Measurements from ENCODE around the gene IFNA10. TPM values are rescaled to one million over a fixed set of nuclear protein-coding genes. Genes with fewer than 3 reads are reported as not detected.
"Not testable (repeated sequence)": the region's sequence is repeated elsewhere in the genome, so short reads cannot be mapped to it uniquely, and the experiment has no call there.

Gene IFNA10
- total and polyA plus RNA-seq, 3 experiments from 2014 or later, result not detected

DNA sequence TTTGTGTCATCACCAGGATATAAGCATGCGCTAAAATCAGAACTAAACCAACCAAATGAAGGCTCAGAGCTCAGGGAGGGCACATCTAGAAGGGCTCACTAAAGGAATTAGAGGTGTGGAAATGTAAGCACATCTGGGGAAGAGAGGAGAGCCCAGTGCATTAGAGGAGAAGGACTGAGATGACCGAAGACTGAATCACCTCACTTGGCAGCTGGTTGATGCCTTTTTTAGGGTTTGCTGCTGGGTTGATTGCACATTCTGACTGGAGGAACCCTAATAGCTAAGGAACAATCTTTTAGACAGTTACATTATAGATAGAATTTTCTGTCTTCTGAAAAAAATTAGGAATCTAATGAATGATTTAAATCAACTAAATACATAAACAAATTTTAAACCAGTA is 32.3 kb downstream of the IFNA10 start:
- no peaks in the 10 kb centered on the region for H3K27me3 ChIP-seq (ENCODE audit: insufficient read depth, low read length, poor library complexity, severe bottlenecking)
- H3K9me3 ChIP-seq (ENCODE audit: low read length), result no peaks in the 10 kb centered on the region
- DNase-seq, result no peak
- ChIA-PET POLR2A (no interaction called here), CTCF (interaction anchor here (1.2 to 2.2 kb wide), 3 partner anchors 8 to 221 kb away, joined by 4 to 7 read pairs (median 7); no protein-coding TSS in a partner anchor)
- peaks cover 0 to 11% (median 0%) of the 10 kb centered on the region in 3 donors for H3K4me1 Mint-ChIP-seq
- H3K4me3 Mint-ChIP-seq, result no peak overlapping the region
- H3K27ac Mint-ChIP-seq, result no peak overlapping the region
- H3K36me3 Mint-ChIP-seq, result peaks cover 0 to 2% (median 0%) of the 10 kb centered on the region in 3 donors
- H3K4me3 ChIP-seq (ENCODE audit: low read length), result no peak overlapping the region
- peaks cover 3 to 6% of the 10 kb centered on the region in 2 donors for H3K27me3 Mint-ChIP-seq
- H3K27ac ChIP-seq (ENCODE audit: low read depth, low read length), result no peak overlapping the region
- no peaks in the 10 kb centered on the region for H3K4me1 ChIP-seq (ENCODE audit: insufficient read depth, low read length)
- H3K36me3 ChIP-seq (ENCODE audit: insufficient read depth, low read length), result no peaks in the 10 kb centered on the region
- no peaks in the 10 kb centered on the region for H3K9me3 Mint-ChIP-seq

DNA sequence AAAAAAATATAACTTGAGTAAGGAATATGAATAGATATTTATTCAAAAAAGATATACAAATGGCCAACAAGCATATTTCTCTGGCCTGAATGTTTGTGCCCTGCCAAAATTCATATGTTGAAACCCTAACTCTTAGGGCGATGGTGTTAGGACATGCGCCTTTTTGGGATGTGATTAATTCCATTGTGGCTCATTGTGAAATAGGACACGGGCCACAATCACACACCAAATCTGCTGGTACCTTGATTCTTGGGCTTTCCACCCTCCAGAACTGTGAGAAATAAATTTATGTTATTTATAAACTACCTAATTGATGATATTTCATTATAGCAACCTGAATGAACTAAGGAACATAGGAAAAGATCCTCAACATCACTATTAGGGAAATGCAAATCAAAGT is 34.8 kb downstream of the IFNA10 start:
- POLR2A ChIA-PET, result no interaction called here
- Mint-ChIP-seq H3K9me3 (no peaks in the 10 kb centered on the region), H3K36me3 (peaks cover 0 to 3% (median 3%) of the 10 kb centered on the region in 3 donors), H3K4me1 (peaks cover 0 to 11% (median 0%) of the 10 kb centered on the region in 3 donors), H3K27ac (no peak overlapping the region), H3K4me3 (no peak overlapping the region), H3K27me3 (peaks cover 1 to 6% of the 10 kb centered on the region in 2 donors)
- Histone ChIP-seq H3K9me3 (ENCODE audit: low read length) (no peaks in the 10 kb centered on the region), H3K36me3 (ENCODE audit: insufficient read depth, low read length) (no peaks in the 10 kb centered on the region), H3K4me3 (ENCODE audit: low read length) (no peak overlapping the region), H3K4me1 (ENCODE audit: insufficient read depth, low read length) (no peaks in the 10 kb centered on the region), H3K27me3 (ENCODE audit: insufficient read depth, low read length, poor library complexity, severe bottlenecking) (no peaks in the 10 kb centered on the region), H3K27ac (ENCODE audit: low read depth, low read length) (no peak overlapping the region)
- DNase-seq, result no peak
- CTCF ChIA-PET, result no interaction called here

- Histone ChIP-seq H3K27ac (ENCODE audit: low read depth, low read length) (no peak overlapping the region), H3K4me1 (ENCODE audit: insufficient read depth, low read length) (no peaks in the 10 kb centered on the region), H3K9me3 (ENCODE audit: low read length) (no peaks in the 10 kb centered on the region), H3K36me3 (ENCODE audit: insufficient read depth, low read length) (no peaks in the 10 kb centered on the region), H3K4me3 (ENCODE audit: low read length) (no peak overlapping the region), H3K27me3 (ENCODE audit: insufficient read depth, low read length, poor library complexity, severe bottlenecking) (no peaks in the 10 kb centered on the region)
- no peak overlapping the region for H3K27ac Mint-ChIP-seq
- DNase-seq, result no peak
- H3K36me3 Mint-ChIP-seq, result peaks cover 0 to 8% (median 3%) of the 10 kb centered on the region in 3 donors
- H3K9me3 Mint-ChIP-seq, result no peaks in the 10 kb centered on the region
- peaks cover 4 to 7% of the 10 kb centered on the region in 2 donors for H3K27me3 Mint-ChIP-seq
- CTCF ChIA-PET, result no interaction called here
- peaks cover 0 to 11% (median 0%) of the 10 kb centered on the region in 3 donors for H3K4me1 Mint-ChIP-seq
- POLR2A ChIA-PET, result no interaction called here
- H3K4me3 Mint-ChIP-seq, result no peak overlapping the region
These were observed 35.6 kb downstream of the IFNA10 start for GRCh38 chr9:21171351-21171750.

DNA sequence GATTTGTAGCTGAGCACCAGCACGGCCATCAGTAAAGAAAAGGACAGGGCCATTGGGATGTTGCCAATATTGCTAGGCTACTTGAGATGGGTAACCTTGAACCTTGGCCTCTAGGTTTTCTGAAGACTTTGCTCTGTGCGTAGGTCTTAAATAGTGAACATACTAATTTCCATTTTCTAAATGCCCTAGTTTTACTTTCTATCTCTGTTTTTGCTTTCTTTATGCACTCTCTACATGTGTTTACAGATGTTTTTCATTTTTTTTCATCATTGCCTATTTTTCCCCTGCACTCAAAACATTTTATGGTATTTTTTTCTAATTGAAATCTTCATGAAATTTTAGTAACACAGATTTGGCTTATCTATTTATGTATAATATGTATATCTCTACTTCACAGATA is 40.4 kb downstream of the IFNA10 start, which contains the start of gene IFNA21:
IFNA21 (minus strand) TSS at position 101 of the 400 bp plus-strand sequence; CDS start at position 53, 48 bp downstream.
- H3K36me3 Mint-ChIP-seq, result peaks cover 0 to 20% (median 9%) of the 10 kb centered on the region in 3 donors
- H3K27ac ChIP-seq (ENCODE audit: low read depth, low read length); CTCF ChIA-PET; H3K36me3 ChIP-seq (ENCODE audit: insufficient read depth, low read length); H3K27ac Mint-ChIP-seq; H3K27me3 Mint-ChIP-seq; H3K4me3 Mint-ChIP-seq; H3K9me3 ChIP-seq (ENCODE audit: low read length); H3K4me1 ChIP-seq (ENCODE audit: insufficient read depth, low read length); H3K9me3 Mint-ChIP-seq; H3K4me3 ChIP-seq (ENCODE audit: low read length); POLR2A ChIA-PET; DNase-seq; H3K27me3 ChIP-seq (ENCODE audit: insufficient read depth, low read length, poor library complexity, severe bottlenecking): not testable (repeated sequence)
- peaks cover 22 to 24% (median 23%) of the 10 kb centered on the region in 3 donors for H3K4me1 Mint-ChIP-seq

DNA sequence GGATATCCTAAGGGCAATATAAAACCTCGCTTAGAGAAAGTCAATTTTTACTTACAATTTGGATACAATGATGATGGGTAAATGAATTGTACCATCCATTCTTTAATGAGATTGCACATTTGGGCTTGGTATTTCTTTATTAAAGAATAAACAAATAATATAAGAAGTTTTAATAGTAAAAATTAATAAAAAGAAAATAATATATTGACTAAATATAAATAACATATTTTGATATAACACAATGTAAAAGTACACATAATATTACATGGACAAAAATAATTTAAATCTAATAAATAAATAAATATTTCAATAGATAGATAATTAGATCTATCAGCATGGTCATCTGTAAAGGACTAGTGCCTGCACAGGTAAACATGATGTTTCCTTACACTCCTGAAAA is 41.4 kb downstream of the IFNA10 start:
- Mint-ChIP-seq H3K27me3 (peaks cover 7 to 10% of the 10 kb centered on the region in 2 donors), H3K36me3 (peaks cover 0 to 20% (median 7%) of the 10 kb centered on the region in 3 donors), H3K27ac (no peak overlapping the region), H3K4me1 (peaks cover 33 to 35% (median 34%) of the 10 kb centered on the region in 3 donors), H3K9me3 (no peaks in the 10 kb centered on the region), H3K4me3 (no peak overlapping the region)
- no peaks in the 10 kb centered on the region for H3K36me3 ChIP-seq (ENCODE audit: insufficient read depth, low read length)
- no peak for DNase-seq
- ChIA-PET POLR2A (no interaction called here), CTCF (no interaction called here)
- no peaks in the 10 kb centered on the region for H3K9me3 ChIP-seq (ENCODE audit: low read length)
- H3K4me3 ChIP-seq (ENCODE audit: low read length), result no peak overlapping the region
- H3K4me1 ChIP-seq (ENCODE audit: insufficient read depth, low read length), result peaks cover 7% of the 10 kb centered on the region
- no peaks in the 10 kb centered on the region for H3K27me3 ChIP-seq (ENCODE audit: insufficient read depth, low read length, poor library complexity, severe bottlenecking)
- no peak overlapping the region for H3K27ac ChIP-seq (ENCODE audit: low read depth, low read length)

DNA sequence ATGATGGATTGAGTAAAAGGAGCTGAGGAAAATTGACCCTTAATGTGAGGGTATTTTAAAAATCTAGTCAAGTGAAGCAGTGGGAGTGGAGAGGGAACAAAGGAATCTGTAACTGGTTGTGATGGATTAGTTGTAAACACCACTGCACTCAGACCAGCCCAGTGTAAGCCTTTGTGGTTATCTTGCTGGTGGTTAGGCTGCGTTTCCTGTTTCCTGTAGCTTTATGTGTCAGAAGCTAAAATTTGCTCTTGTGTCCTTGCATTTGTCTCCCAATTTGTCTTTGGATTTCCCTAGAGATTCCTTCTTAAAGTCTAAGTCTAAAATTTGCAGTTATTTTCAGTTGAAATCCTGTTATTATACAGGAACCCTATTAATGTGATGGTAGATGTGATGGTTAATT is 46.8 kb downstream of the IFNA10 start:
- no peak overlapping the region for H3K27ac ChIP-seq (ENCODE audit: low read depth, low read length)
- ChIA-PET POLR2A (interaction anchor here (0.7 kb wide), 1 partner anchor 458 kb away, joined by 3 read pairs; no protein-coding TSS in a partner anchor), CTCF (interaction anchor here (0.7 to 1.6 kb wide), 4 partner anchors 23 to 538 kb away, joined by 3 to 11 read pairs (median 3); partner anchors contain the start of gene MLLT3)
- no peak overlapping the region for H3K4me3 ChIP-seq (ENCODE audit: low read length)
- Mint-ChIP-seq H3K27ac (peak overlapping the region in 4 of 8 donors; percentile 24 to 67 (median 60)), H3K36me3 (peaks cover 0 to 26% (median 6%) of the 10 kb centered on the region in 3 donors), H3K4me3 (peak overlapping the region; percentile 21 to 83 (median 73)), H3K9me3 (peaks cover 5 to 7% (median 7%) of the 10 kb centered on the region in 5 donors), H3K4me1 (peaks cover 51 to 62% (median 53%) of the 10 kb centered on the region in 3 donors), H3K27me3 (no peaks in the 10 kb centered on the region)
- H3K4me1 ChIP-seq (ENCODE audit: insufficient read depth, low read length), result peaks cover 19% of the 10 kb centered on the region
- peak in 4 of 5 donors; percentile 5 to 54 (median 33) for DNase-seq
- H3K9me3 ChIP-seq (ENCODE audit: low read length), result no peaks in the 10 kb centered on the region
- H3K27me3 ChIP-seq (ENCODE audit: insufficient read depth, low read length, poor library complexity, severe bottlenecking), result no peaks in the 10 kb centered on the region
- no peaks in the 10 kb centered on the region for H3K36me3 ChIP-seq (ENCODE audit: insufficient read depth, low read length)

Other genes starting within 250 kb of the IFNA10 start
- 1 to 10 TPM; 4.4 TPM for gene HACD4, start 175.5 kb downstream of the IFNA10 start, total RNA-seq
- gene HACD4, start 175.5 kb downstream of the IFNA10 start, polyA plus RNA-seq, result 8.3 TPM
- gene IFNB1, start 129.2 kb downstream of the IFNA10 start, total RNA-seq, result not detected
- not detected for gene IFNB1, start 129.2 kb downstream of the IFNA10 start, polyA plus RNA-seq
- not detected for gene IFNW1, start 65.3 kb downstream of the IFNA10 start, total RNA-seq
- gene IFNW1, start 65.3 kb downstream of the IFNA10 start, polyA plus RNA-seq, result 0.14 TPM
- not detected for gene IFNA21, start 40.5 kb downstream of the IFNA10 start, total RNA-seq
- not detected for gene IFNA21, start 40.5 kb downstream of the IFNA10 start, polyA plus RNA-seq
- gene IFNA4, start 19.6 kb downstream of the IFNA10 start, total RNA-seq, result not detected
- gene IFNA4, start 19.6 kb downstream of the IFNA10 start, polyA plus RNA-seq, result not detected
- gene IFNA7, start 4.9 kb downstream of the IFNA10 start, total RNA-seq, result not detected
- not detected for gene IFNA7, start 4.9 kb downstream of the IFNA10 start, polyA plus RNA-seq
- not detected for gene IFNA16, start 10.2 kb upstream of the IFNA10 start, total RNA-seq
- not detected for gene IFNA16, start 10.2 kb upstream of the IFNA10 start, polyA plus RNA-seq
- gene IFNA17, start 21.1 kb upstream of the IFNA10 start, total RNA-seq, result not detected
- gene IFNA17, start 21.1 kb upstream of the IFNA10 start, polyA plus RNA-seq, result not detected
- not detected for gene IFNA14, start 32.9 kb upstream of the IFNA10 start, total RNA-seq
- gene IFNA14, start 32.9 kb upstream of the IFNA10 start, polyA plus RNA-seq, result not detected
- gene IFNA5, start 98.2 kb upstream of the IFNA10 start, total RNA-seq, result not detected
- not detected for gene IFNA5, start 98.2 kb upstream of the IFNA10 start, polyA plus RNA-seq
- gene KLHL9, start 128.3 kb upstream of the IFNA10 start, total RNA-seq, result 10 to 100 TPM; 16.0 to 16.3 TPM
- gene KLHL9, start 128.3 kb upstream of the IFNA10 start, polyA plus RNA-seq, result 16.9 TPM
- not detected for gene IFNA6, start 143.7 kb upstream of the IFNA10 start, total RNA-seq
- gene IFNA6, start 143.7 kb upstream of the IFNA10 start, polyA plus RNA-seq, result not detected
- not detected for gene IFNA13, start 160.9 kb upstream of the IFNA10 start, total RNA-seq
- not detected for gene IFNA13, start 160.9 kb upstream of the IFNA10 start, polyA plus RNA-seq
- gene IFNA2, start 178.3 kb upstream of the IFNA10 start, total RNA-seq, result not detected
- not detected for gene IFNA2, start 178.3 kb upstream of the IFNA10 start, polyA plus RNA-seq
- not detected for gene IFNA8, start 202.0 kb upstream of the IFNA10 start, total RNA-seq
- gene IFNA8, start 202.0 kb upstream of the IFNA10 start, polyA plus RNA-seq, result not detected
- gene IFNA1, start 233.3 kb upstream of the IFNA10 start, total RNA-seq, result not detected
- gene IFNA1, start 233.3 kb upstream of the IFNA10 start, polyA plus RNA-seq, result not detected

All from CD8-positive, alpha-beta memory T cell (primary cell).